ENCODE results near the gene PHKG2.

The PHKG2 gene

GRCh38 chr16:30777591-30778297, 29.5 kb downstream of the PHKG2 start:
- DNase-seq, result no peak

GRCh38 chr16:30778549-30779244, 30.5 kb downstream of the PHKG2 start:
- no peak for DNase-seq

- no peak for DNase-seq
Measured at GRCh38 chr16:30779596-30779995, 31.4 kb downstream of the PHKG2 start.

- no peak for DNase-seq
Measured at GRCh38 chr16:30780021-30780420, 31.8 kb downstream of the PHKG2 start.

GRCh38 chr16:30780549-30780948, 32.3 kb downstream of the PHKG2 start:
- no peak for DNase-seq

GRCh38 chr16:30782486-30783279, 34.5 kb downstream of the PHKG2 start:
- no peak for DNase-seq

- DNase-seq, result no peak
Measured at GRCh38 chr16:30783280-30784109, 35.3 kb downstream of the PHKG2 start.

GRCh38 chr16:30784215-30784614, 36.0 kb downstream of the PHKG2 start:
- DNase-seq, result no peak

GRCh38 chr16:30785126-30786106, 37.2 kb downstream of the PHKG2 start:
- no peak for DNase-seq

- no peak for DNase-seq
Measured at GRCh38 chr16:30786115-30786935, 38.1 kb downstream of the PHKG2 start.

GRCh38 chr16:30786936-30787612, 38.8 kb downstream of the PHKG2 start, which contains the start of gene ZNF629:
ZNF629 (minus strand) TSS chr16:30787205; CDS start chr16:30784482, 2,723 bp downstream.
- DNase-seq, result no peak

- DNase-seq, result no peak
Measured at GRCh38 chr16:30787613-30788378, 39.6 kb downstream of the PHKG2 start.

GRCh38 chr16:30793508-30794069, 45.4 kb downstream of the PHKG2 start:
- DNase-seq, result no peak

GRCh38 chr16:30794634-30795033, 46.4 kb downstream of the PHKG2 start:
- DNase-seq, result no peak

GRCh38 chr16:30797670-30798309, 49.6 kb downstream of the PHKG2 start:
- DNase-seq, result no peak
